Measurements from ENCODE around the gene PROKR1. TPM values are rescaled to one million over a fixed set of nuclear protein-coding genes. Genes with fewer than 3 reads are reported as not detected.

The PROKR1 gene
- total RNA-seq, 1 donor from 2014 or later: 1.8 TPM

GRCh38 chr2:68658266-68658665 is 14.9 kb downstream of the PROKR1 start:
- peaks cover 6% of the 10 kb centered on the region for H3K4me1 Mint-ChIP-seq
- Histone ChIP-seq H3K4me1 (no peaks in the 10 kb centered on the region), H4K20me1 (ENCODE audit: low read depth) (no peaks in the 10 kb centered on the region), H3K4me3 (no peak overlapping the region), H3F3A (ENCODE audit: low read depth) (no peaks in the 10 kb centered on the region), H3K4me2 (no peak overlapping the region), H3K36me3 (no peaks in the 10 kb centered on the region), H2AFZ (replicated peaks) (no peak overlapping the region), H3K27ac (no peak overlapping the region), H3K9ac (no peak overlapping the region), H3K27me3 (no peaks in the 10 kb centered on the region), H3K9me3 (ENCODE audit: low read depth) (no peaks in the 10 kb centered on the region), H3K79me2 (ENCODE audit: low read depth) (no peaks in the 10 kb centered on the region)
- H3K4me3 Mint-ChIP-seq: no peak overlapping the region
- no peak for TF ChIP-seq CTCF (IDR thresholded peaks at IDR 0.05)
- no peak for TF ChIP-seq EZH2phosphoT487 (IDR thresholded peaks at IDR 0.05)
- no peak for TF ChIP-seq EZH2 (IDR thresholded peaks at IDR 0.05)
- no peaks in the 10 kb centered on the region for H3K27me3 Mint-ChIP-seq (ENCODE audit: insufficient read depth, low read depth)
- no peaks in the 10 kb centered on the region for H3K36me3 Mint-ChIP-seq
- DNase-seq (ENCODE audit: low spot score): no peak
- no peaks in the 10 kb centered on the region for H3K9me3 Mint-ChIP-seq
- no peak overlapping the region for H3K27ac Mint-ChIP-seq

GRCh38 chr2:68659081-68659480 is 15.7 kb downstream of the PROKR1 start:
- H3K4me3 Mint-ChIP-seq: no peak overlapping the region
- no peaks in the 10 kb centered on the region for H3K4me1 Mint-ChIP-seq
- Histone ChIP-seq H3K27ac (no peak overlapping the region), H3K4me3 (no peak overlapping the region), H4K20me1 (ENCODE audit: low read depth) (no peaks in the 10 kb centered on the region), H3K27me3 (no peaks in the 10 kb centered on the region), H3K36me3 (no peaks in the 10 kb centered on the region), H2AFZ (replicated peaks) (no peak overlapping the region), H3K9me3 (ENCODE audit: low read depth) (no peaks in the 10 kb centered on the region), H3K9ac (no peak overlapping the region), H3K79me2 (ENCODE audit: low read depth) (no peaks in the 10 kb centered on the region), H3F3A (ENCODE audit: low read depth) (no peaks in the 10 kb centered on the region), H3K4me1 (no peaks in the 10 kb centered on the region), H3K4me2 (no peak overlapping the region)
- H3K27me3 Mint-ChIP-seq (ENCODE audit: insufficient read depth, low read depth): no peaks in the 10 kb centered on the region
- no peaks in the 10 kb centered on the region for H3K9me3 Mint-ChIP-seq
- no peak overlapping the region for H3K27ac Mint-ChIP-seq
- DNase-seq (ENCODE audit: low spot score): no peak
- no peaks in the 10 kb centered on the region for H3K36me3 Mint-ChIP-seq
- TF ChIP-seq CTCF (IDR thresholded peaks at IDR 0.05) (no peak), EZH2 (IDR thresholded peaks at IDR 0.05) (no peak), EZH2phosphoT487 (IDR thresholded peaks at IDR 0.05) (no peak)

GRCh38 chr2:68660658-68661057 is 17.3 kb downstream of the PROKR1 start:
- Histone ChIP-seq H3K27me3 (no peaks in the 10 kb centered on the region), H3K4me1 (no peaks in the 10 kb centered on the region), H3K4me2 (no peak overlapping the region), H3K36me3 (no peaks in the 10 kb centered on the region), H2AFZ (replicated peaks) (no peak overlapping the region), H3K9ac (no peak overlapping the region), H4K20me1 (ENCODE audit: low read depth) (no peaks in the 10 kb centered on the region), H3K9me3 (ENCODE audit: low read depth) (no peaks in the 10 kb centered on the region), H3F3A (ENCODE audit: low read depth) (no peaks in the 10 kb centered on the region), H3K79me2 (ENCODE audit: low read depth) (no peaks in the 10 kb centered on the region), H3K4me3 (no peak overlapping the region), H3K27ac (no peak overlapping the region)
- H3K4me3 Mint-ChIP-seq: no peak overlapping the region
- H3K27me3 Mint-ChIP-seq (ENCODE audit: insufficient read depth, low read depth): no peaks in the 10 kb centered on the region
- H3K27ac Mint-ChIP-seq: no peak overlapping the region
- H3K36me3 Mint-ChIP-seq: no peaks in the 10 kb centered on the region
- no peak for DNase-seq (ENCODE audit: low spot score)
- H3K4me1 Mint-ChIP-seq: no peaks in the 10 kb centered on the region
- TF ChIP-seq CTCF (IDR thresholded peaks at IDR 0.05) (no peak), EZH2 (IDR thresholded peaks at IDR 0.05) (no peak), EZH2phosphoT487 (IDR thresholded peaks at IDR 0.05) (no peak)
- no peaks in the 10 kb centered on the region for H3K9me3 Mint-ChIP-seq
